Mesothelial cell of epicardium (in vitro differentiated cells): ENCODE measurements around the gene AUH. TPM values are rescaled to one million over a fixed set of nuclear protein-coding genes. Genes with fewer than 3 reads are reported as not detected.

ENCODE experiments used
- DNase-seq, 2 experiments: peaks; one replicate each; pipeline ENCODE4 v3.0.0; 2021; ENCODE audit warnings: low spot score in 2 of 2; ENCODE audit not compliant: unreplicated experiment in 2 of 2
- H3K27ac Mint-ChIP-seq: 2 replicates; pipeline ENCODE4 v1.8.0; 2021; ENCODE audit warnings: mixed read lengths
- H3K27me3 Mint-ChIP-seq: 2 replicates; pipeline ENCODE4 v1.8.0; 2021; ENCODE audit warnings: low read depth, mixed read lengths
- H3K36me3 Mint-ChIP-seq: 2 replicates; pipeline ENCODE4 v1.8.0; 2021; ENCODE audit warnings: mixed read lengths
- H3K4me1 Mint-ChIP-seq: 2 replicates; pipeline ENCODE4 v1.8.0; 2021; ENCODE audit warnings: mixed read lengths
- H3K4me3 Mint-ChIP-seq: 2 replicates; pipeline ENCODE4 v1.8.0; 2021; ENCODE audit warnings: mild to moderate bottlenecking, moderate library complexity, mixed read lengths
- H3K9me3 Mint-ChIP-seq: 2 replicates; pipeline ENCODE4 v1.8.0; 2021; ENCODE audit warnings: mixed read lengths
- CTCF ChIP-seq: fragments of 200-600 bp; sonication (generic); IDR thresholded peaks from one replicate; pipeline ENCODE4 v1.5.0; 2021; ENCODE audit warnings: antibody characterized with exemption; ENCODE audit not compliant: unreplicated experiment
- total RNA-seq: library from RNA; stranded (reverse); gene quantifications from 3 replicates; pipeline ENCODE4 v1.2.1, GENCODE V29; 2021

AUH gene
- total RNA-seq, 1 donor from 2014 or later, result 24.8 TPM

GRCh38 chr9:91179237-91180138, 182.2 kb downstream of the AUH start:
- Mint-ChIP-seq H3K36me3 (no peaks in the 10 kb centered on the region), H3K9me3 (peaks cover 6% of the 10 kb centered on the region), H3K4me1 (no peaks in the 10 kb centered on the region), H3K27me3 (no peaks in the 10 kb centered on the region), H3K27ac (no peak overlapping the region), H3K4me3 (no peak overlapping the region)
- no peak for TF ChIP-seq CTCF
- peak in 1 of 2 experiments; percentile 28 for DNase-seq

DNA sequence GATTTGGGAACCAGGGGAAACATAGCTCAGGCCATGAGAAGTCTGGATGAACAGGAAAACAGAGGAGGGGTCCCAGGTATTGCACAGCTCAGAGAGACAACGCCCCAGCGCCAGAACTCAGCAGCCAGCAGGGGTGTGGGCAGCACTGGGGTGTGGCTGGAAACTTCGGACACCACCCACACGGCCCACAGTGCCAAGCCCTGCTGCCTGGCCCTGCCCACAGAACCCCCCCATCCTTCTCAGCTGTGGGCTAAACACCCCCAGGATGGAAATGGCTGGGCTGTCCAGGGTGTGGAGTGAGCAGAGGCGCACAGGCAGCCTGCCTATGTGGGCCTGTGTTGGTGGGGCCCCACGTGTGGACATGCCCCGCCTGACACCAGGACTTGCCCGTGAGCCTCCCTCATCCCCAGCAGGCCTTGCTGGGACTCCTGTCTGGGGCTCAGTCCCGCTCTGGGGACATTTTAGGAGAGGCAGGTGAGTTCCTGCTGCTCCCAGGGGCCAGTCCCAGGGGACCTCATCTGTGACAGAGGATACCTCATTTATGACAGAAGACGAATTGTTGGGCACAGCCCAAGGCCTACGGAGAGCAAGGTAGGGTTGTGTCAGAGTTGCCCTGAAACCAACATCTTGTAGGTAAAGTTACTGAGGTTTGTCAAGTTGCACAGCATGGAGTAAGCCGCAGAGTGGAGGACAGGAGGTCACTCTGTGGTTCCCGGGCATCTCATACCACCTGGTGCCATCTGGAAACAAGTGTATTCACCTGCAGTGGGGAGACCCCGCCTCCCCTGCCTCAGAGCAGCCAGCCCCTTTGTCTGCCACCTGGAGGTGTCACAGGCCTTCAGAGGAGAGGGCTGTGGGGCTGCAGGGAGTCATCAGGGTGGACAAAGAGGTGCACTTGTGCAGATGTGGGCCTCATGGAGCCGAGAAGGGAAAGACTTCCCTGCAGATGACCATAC, 183.2 kb downstream of the AUH start:
- peak in 1 of 2 experiments; percentile 21 for DNase-seq
- Mint-ChIP-seq H3K27ac (no peak overlapping the region), H3K9me3 (peaks cover 6% of the 10 kb centered on the region), H3K36me3 (no peaks in the 10 kb centered on the region), H3K4me1 (no peaks in the 10 kb centered on the region), H3K27me3 (no peaks in the 10 kb centered on the region), H3K4me3 (no peak overlapping the region)
- no peak for TF ChIP-seq CTCF

DNA sequence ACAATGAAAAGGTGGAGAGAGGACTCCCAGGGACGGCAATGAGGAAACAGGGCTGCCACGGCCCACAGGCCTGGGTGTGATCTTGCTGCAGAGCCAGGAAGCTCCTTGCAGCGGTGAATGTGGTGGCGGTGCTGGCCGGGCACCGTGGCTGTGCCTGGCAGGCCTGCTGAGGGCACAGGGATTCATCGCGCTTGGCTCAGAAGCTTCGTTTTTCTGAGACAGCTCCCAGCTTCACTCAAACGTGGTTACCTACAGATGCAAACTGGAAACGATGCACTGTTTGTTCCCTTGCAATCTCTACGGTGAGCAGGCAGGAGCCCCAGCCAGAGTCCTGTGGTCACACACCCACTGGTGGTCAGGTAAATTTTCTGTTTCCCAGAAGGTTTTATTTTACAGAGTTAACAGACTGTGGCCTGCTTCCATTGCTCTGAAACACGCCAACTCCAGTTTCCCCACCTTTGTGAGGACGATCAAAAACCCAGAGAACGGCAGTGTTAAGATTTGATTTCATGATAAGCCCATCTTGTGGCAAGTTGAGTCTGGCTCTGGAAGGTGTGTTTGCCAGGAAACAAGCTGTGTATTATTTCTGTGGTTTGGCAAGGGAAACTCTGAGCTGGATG, 183.9 kb downstream of the AUH start:
- no peak for DNase-seq
- Mint-ChIP-seq H3K27ac (no peak overlapping the region), H3K4me3 (no peak overlapping the region), H3K4me1 (no peaks in the 10 kb centered on the region), H3K9me3 (peaks cover 7% of the 10 kb centered on the region), H3K27me3 (no peaks in the 10 kb centered on the region), H3K36me3 (no peaks in the 10 kb centered on the region)
- TF ChIP-seq CTCF, result no peak

DNA sequence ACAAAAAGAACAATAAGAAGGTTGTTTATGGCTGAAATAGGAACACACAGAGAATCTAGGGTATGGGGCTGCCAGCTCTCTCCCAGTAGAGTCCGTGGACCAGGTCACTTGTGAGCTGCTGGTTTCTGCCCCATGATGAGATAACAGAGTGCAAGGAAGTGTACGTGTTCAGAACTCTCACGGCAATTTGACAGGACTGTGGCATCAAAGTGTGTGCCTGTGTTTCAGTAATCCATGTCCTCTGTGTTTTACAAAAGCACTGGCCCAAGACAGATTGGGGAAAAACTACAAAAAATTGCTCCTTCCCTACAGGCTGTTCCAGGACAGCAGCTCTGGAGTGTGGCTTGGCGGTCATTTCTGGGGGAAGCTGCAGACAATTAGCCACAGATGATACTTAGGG, 184.6 kb downstream of the AUH start:
- no peak overlapping the region for H3K27ac Mint-ChIP-seq
- H3K9me3 Mint-ChIP-seq, result peaks cover 13% of the 10 kb centered on the region
- no peak for DNase-seq
- TF ChIP-seq CTCF, result no peak
- H3K36me3 Mint-ChIP-seq, result no peaks in the 10 kb centered on the region
- no peak overlapping the region for H3K4me3 Mint-ChIP-seq
- H3K27me3 Mint-ChIP-seq, result no peaks in the 10 kb centered on the region
- no peaks in the 10 kb centered on the region for H3K4me1 Mint-ChIP-seq

- Mint-ChIP-seq H3K27ac (no peak overlapping the region), H3K27me3 (no peaks in the 10 kb centered on the region), H3K9me3 (peaks cover 20% of the 10 kb centered on the region), H3K4me3 (no peak overlapping the region), H3K4me1 (no peaks in the 10 kb centered on the region), H3K36me3 (peaks cover 5% of the 10 kb centered on the region)
- DNase-seq, result no peak
- TF ChIP-seq CTCF, result no peak
Observed at GRCh38 chr9:91176426-91176825, 185.3 kb downstream of the AUH start.
